Inferior parietal cortex (tissue), 1 donor: Measurements from ENCODE around the gene GPR158.

Experiments used
- DNase-seq: peaks from one replicate; pipeline ENCODE4 v3.0.0-alpha.2; 2016; ENCODE audit errors: extremely low spot score

Gene GPR158

DNA sequence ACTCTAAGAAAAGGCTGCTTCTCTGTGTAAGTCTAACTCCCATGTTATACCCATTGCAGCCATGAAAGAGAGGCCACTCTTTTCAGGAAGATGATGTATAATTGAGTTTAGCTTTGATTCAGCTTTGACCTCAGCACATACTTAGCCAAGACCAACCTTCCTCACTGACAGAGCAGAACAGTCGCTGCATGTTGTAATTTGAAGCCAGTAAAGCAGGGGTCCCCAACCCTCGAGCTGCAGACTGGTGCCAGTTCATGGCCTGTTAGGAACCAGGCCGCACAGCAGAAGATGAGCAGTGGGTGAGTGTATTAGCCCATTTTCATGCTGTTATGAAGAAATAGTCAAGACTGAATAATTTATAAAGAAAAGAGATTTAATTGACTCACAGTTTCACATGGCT, 223.9 kb downstream of the GPR158 start:
- no peak for DNase-seq

DNA sequence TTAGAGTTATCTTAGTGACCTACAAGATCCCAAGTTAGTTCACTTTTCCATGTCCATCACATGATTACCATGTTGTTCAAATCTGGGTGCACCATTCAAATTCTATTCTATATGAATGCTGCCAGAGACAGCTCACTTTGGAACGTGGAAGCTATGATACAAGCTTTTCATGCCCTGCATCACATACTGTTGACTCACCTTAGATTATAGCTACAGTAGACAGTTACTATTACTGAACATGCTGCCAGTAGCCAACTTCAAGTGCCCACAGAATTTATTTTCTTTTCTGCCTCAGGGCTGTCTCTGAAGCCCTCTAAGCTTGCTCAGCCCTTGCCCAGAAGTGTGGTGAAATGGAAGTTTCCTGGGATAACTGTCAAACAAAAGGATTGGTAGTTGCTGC, 231.1 kb downstream of the GPR158 start:
- DNase-seq = no peak

DNA sequence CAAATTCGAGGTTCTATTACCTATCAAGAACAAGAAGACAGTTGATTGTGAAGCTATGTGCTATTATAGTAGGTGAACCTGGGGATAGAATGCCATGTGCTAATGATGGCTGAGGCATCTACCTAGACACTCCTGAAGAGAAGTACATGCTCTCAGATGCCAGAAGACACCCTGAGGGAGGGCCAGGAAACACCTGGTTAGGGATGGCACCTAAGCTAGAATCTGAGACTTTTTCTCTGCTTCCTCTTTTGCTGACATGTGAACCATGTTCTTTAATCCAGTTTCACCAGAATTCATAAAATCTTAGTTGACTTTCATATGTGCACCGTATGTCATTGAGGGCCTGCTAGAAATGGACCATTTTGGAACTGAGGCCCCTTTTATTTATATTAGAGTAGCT, 242.8 kb downstream of the GPR158 start:
- no peak for DNase-seq

DNA sequence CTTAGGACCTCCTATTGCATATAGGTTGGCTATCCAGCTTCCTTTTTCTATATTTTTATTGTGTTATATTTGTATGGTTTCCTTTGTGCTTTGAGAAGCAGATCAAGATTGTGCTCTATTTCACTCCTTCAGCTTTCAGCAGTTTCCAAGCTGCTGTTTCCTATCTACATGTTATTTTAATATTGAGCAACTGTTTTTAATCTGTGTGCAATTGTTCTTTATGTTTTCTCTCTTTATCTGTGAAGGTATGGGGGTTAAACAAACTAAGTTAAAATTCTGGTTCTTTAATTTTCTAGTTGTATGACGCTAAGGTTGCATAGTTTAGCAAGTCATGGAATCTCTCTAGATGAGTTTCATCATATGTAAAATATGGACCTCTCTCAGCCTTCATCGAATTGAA, 251.0 kb downstream of the GPR158 start:
- no peak for DNase-seq

DNA sequence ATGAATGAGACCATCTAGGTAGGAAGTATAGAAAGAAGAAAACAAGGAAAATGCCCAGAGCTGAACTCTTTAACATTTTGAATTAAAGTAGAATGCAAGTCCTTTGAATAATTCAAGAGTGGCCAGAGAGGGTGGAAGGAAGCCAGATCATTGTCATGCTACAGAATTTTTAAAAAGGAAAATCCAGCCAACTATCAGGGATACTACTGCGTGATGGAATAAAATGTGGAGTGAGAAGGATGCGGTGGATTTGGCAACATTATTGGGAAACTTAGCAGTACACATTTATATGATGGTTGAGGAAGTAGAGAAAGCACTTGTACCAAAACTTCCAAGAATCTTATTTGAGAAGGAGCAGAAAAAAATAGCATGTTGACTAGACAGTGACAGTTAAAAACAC, 261.6 kb downstream of the GPR158 start:
- no peak for DNase-seq

DNA sequence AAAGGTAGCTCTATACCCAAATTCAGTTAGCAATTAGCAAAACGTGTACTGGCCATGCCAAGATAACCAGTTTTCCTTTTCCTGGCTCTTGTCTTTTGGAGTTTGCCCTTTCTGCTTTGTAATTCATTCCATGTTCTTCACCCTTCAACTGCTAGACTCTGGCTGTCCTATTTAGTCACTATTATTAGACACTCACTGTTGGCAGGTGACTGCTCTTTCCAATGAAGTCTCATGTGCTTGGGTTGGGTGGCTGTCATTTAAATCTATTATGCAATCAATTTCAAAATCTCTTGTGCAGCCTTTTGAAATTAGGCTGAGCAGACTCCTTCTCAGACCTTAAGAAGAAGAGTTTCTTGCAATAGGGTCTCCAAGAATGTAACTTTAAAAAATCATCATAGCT, 266.5 kb downstream of the GPR158 start:
- no peak for DNase-seq

DNA sequence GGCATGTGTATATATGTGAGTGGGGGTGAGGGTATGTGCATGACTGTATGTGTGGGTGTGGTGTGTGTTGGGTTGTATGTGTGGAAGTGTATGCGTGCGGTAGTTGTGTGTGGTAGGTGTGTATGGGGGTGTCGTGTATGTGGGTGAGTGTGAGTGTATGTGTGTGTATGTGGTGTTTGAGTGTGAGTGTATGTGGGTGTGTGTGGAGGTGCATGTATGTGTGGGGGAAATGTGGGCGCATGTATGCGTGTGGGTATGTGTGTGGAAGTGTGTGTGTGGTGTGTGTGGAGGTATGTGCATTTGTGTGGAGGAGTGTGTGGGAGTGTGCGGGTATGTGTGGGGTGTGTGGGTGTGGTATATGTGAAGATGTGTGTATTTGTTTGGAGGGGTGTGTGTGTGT, 269.5 kb downstream of the GPR158 start:
- no peak for DNase-seq

DNA sequence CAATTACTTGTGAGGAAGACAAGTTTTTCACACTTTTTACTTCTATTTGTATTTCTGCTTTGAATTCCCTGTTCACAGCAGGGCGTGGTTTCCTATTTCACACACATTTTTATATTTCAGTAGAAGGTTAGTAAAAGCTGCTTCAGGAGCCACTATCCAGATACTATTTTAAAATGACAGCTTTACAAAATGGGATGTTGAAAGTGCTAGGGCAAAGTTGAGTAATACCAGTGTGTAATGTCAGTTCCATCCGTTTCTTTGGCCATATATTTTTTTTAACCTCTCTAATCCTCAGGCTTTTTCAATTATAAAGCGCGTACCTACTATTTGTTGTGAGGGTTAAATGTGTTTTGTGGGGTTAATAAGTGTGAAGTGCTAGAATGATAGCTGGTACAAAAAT, 276.6 kb downstream of the GPR158 start:
- DNase-seq = no peak

DNA sequence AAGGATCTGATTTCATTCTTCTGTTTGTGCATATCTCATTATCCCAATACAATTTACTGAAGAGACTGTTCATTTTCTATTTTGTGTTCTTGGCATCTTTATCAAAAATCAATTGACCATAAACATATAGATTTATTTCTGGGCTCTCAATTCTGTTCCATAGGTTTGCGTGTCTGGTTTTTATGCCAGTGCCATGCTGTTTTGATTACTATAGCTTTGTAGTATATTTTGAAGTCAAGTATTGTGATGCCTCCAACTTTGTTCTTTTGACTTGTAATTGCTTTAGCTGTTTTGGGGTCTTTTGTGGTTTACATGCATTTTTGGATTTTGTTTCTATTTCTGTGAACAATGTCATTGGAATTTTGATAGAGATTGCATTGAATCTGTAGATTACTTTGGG, 278.8 kb downstream of the GPR158 start:
- no peak for DNase-seq

DNA sequence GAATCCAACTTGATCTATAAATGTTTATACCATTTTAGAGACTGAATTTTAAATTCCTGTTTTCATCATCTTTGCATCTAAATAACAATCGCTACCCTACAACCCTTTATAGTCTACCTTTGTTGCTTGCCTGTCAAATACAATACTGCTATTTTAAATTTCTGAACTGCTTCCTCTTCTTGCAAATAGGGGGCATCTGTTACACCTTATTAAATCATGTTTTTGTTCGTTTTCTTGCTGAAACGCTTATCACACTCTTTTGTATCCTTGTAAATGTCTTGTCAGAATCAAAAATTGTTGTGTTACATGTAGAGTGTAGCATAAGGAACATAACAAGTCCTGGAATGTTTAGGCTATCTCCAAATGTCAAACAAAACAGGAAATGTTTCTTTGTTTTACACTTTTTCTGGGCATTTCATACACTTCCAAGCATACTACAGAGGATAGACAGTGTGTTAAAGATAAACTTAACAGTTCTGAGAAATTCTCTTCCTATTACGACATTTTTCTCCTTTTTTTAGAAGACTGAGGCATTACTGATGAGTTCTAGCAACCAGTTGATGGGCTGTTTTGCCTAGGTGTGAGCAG, 281.3 kb downstream of the GPR158 start:
- DNase-seq = no peak

DNA sequence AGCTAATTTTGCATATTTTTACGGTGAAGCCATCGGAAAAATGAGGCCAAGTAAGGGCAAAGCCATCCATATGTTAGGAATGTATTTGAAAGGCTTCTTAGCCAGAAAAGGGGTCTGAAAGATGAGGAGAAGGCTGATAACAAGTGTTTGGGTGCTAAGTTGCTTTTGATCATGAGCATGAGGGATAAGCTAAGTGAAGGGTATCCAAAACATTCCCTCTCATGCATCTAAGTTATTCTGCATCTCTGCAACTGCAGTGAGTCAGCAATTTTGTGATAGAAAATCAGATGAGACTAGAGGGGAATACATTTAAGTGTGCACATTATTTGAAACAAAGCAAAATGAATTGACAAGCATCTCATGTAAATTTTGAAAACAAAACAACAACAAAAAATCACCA, 282.8 kb downstream of the GPR158 start:
- no peak for DNase-seq

DNA sequence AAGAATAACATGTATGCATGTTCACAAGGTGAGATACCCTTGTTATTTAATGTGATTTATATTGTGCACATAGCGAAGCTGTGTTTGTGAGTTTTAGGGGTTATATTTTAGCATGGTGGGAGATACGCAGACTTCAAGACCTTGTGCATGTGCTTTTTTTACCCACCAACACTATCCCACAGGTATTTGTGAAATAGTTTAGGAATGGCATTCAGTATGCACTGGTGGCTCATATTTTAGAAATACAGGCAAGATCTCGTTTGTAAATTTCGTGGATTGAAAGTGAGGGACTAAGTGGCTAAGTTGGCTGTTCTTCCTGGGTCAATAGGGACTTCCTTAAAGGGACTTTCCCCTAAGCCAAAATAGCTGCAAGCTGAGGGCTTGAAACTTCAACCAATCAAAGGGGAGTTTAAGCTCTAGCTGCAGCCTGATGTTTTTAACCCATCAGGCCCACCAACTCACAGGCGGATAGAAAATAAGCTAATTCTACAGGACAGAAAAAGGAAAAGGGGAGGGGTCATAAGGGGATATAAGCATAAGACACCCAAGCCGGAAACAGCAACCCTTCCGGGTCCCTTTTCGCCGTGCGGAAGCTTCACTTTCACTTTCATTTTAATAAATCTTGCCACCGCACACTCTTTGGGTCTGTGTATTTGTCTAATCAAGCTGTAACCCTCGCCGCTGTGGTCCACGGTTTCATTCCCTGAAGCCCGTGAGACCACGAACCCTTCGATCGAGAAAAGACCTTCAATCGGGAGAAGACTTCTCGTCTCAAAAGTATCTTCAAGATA, 291.0 kb downstream of the GPR158 start:
- no peak for DNase-seq

DNA sequence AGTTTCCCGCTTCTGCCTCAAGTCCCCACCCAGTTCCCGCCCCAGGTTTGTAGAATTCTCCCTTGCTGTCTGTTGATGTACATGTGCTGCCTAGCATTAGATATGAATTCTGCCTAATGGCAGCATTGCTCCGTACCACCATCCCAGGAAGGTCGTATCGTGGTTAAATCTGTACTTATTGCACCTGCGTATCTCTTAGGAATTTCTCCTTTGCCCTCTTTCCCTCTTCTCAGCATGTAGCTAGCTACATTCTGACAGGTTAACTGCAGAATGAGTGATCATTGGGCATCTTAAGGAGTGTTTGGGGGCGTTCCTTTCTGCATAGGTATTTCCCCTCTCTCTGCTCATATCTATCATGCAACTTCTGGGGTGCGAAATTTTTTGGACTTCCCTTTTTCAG, 293.1 kb downstream of the GPR158 start:
- DNase-seq = no peak

DNA sequence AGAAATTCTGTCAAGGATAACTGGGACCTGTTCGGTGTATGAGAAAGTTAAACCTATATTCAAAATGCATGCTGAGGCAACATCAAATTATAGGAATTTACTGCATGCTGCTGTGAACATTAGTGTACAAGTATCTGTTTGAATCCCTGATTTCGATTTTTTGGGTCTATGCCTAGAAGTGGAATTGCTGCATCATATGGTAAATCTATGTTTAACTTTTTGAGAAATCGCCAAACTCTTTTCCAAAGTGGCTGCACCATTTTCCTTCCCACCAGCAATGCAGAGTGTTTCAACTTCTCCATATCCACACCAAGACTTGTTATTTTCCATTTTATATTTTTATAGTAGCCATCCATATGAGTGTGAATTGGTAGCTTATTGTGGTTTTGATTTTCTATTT, 306.7 kb downstream of the GPR158 start:
- DNase-seq = no peak

DNA sequence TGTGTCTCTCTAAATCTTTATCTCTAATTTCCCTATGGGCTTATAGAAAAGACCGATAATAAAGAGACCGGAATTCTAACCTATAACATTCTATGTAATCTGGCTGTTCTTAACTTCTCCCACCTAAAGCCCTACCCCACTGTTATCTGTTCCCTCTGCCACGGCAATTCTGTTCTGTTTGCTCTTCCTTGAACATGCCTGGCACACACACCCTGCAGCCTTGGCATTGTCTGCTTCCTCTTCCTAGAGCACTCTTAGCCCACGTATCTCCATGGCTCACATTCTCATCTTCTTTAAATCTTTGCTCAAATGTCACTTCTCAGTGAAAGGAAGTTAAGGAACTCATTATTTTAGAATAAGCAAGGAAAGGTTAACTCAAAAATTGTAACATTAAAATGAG, 309.2 kb downstream of the GPR158 start:
- DNase-seq = no peak

DNA sequence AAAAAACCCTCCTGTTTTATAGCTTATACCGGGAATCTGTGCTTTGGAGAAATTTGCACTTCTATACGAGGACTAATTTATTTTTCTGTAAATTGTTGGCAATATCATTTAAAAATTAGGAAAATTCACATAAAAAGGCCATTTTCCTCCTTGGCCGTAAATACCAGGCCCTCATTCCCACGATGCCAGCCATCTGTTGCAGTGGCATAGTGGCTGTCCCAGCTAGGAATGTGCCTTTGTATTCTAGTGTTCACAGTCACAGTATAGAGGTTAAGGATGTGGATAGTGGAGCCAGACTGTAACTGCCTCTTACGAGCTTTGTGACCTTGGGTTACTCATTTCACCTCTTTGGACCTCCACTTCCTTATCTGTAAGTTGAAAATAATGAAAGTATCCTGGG, 312.5 kb downstream of the GPR158 start:
- no peak for DNase-seq

DNA sequence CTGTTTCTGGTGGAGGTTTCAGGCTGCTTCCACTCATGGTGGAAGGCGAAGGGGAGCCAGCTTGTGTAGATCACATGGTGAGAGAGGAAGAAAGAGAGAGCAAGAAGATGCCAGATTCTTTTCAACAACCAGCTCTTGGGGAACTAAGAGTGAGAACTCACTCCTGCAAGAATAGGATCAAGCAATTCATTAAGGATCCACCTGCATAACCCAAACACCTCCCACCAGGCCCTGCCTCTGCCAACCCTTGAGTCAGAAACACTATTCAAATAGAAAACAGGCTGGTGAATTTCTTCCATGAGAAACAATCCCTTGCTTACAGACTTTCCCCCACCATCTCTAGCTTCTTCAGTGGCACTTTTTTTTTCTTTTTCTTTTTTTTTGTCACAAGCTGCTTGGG, 317.2 kb downstream of the GPR158 start:
- DNase-seq = no peak

DNA sequence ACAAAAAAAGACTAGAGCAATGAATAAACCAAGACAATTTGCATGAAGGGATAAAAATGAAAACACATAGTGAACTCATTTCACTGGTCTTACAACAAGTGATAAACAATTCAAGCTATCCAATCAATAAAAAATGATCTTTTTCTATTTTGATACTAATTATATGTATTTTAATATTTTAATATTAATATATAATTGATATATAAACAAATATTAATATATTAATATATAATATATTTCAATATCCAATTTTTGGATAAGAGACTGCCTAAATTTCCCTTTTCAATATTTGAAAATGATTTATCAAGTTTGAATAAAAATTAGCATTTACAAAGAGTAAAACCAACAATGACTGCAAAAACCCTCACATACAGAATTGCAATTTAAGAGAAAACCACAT, 317.9 kb downstream of the GPR158 start:
- DNase-seq = no peak

DNA sequence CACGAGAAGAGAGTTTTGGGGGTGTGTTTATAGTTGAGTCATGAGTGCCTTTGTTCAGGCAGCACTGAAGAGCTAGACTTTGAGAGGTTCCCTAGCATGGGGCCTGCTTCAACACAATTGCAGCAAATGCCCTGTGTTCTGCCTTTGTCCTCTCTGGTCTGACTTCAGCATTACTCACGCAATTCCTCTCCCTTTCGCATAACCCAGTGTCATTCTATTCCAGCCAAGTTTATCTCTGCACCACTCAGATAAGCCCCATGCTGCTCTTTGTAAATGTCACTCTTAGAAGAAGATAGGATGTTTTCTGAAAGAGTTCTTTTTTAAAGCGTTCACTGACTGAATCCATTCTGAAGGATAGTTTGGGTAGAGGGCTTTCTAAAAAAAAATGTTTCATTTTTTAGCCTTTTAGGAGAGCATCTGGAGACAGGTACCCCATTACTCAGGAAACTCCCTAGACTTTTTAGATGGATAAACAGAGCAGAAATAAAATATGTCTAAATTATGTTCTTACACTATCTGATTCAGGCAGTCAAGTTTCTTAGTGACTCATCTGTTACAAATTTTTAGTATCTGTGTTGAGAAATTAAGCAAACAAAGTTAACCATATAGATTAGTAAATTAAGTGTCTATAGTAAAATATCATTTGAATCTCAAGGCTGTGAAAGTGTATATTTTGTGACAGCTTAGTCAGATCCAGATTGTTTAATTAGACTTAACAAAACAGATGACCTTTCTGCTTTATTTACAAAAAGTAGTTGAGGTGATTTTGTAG, 318.5 kb downstream of the GPR158 start:
- DNase-seq = no peak

DNA sequence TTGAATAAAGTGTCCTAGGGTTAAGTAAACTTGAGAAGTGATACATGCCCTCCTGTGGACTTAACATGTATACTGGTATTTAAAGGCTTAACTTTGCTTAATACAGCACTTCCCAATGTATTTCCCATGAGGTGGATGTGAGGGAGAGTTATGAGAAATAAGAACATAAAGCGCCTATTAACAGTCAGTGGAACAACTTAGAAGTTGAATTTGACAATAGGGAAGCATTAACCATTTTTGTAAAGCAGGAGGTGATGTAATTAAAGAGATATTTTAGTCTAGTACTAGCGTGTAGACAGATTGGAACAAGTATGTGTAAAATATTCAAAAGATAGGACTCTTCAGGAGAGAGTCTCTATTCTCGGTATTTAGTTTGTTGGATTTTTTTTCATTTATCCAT, 322.4 kb downstream of the GPR158 start:
- DNase-seq = no peak

DNA sequence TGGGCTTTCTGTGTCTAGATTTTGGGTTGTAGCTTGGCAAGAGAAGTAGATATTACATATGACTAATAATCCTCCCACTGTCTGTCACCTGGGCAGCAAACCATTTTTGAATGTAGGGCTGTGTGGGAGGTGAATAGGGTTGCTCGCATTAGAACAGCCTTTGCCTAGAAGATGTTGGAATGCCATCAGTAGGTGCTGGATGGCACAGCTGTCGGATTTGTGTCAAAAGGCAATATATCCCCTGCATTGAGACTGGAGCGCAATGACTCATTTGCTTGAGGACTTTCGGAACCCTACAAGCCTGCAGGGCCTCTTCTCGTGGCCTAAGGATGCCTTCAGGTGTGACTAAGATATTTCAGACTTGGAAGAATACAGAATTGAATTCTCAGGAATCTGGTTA, 323.8 kb downstream of the GPR158 start:
- no peak for DNase-seq

DNA sequence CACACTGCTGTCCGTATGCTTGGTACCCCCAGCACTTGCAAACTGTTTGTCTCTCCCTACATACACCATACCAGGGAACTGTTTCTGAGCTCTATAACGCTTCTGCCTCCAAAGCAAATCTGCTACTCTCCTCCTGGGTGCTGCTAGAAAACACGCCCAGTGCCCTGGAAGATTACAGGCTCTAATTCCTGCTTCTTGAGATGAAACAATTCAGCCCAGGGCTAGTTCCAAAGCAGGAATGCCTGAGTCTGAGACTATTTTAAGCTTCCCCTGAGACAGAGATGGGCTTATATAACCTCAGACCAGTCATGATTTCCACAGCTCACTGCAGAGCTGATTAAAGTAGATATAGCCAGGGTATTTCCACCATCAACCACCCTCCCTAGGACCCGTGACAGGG, 327.1 kb downstream of the GPR158 start:
- no peak for DNase-seq

DNA sequence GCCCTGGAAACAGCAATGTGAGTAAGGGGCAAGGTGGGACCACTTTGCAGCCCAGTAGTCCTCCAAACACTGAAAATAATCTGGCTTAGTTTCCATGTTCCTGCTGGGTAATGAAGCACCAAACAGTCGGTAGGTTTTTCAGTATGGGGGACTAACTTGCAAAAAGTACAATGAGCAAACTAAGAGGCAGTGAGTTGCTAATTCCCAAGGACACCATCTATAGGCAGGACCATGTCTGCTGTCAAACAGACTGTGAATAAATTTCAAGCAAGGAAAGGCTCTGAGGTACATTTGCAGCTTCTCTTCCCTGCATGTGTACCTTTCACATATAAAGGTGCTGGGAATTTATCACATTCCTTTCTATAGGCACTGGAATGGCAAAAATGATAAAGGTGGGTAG, 327.7 kb downstream of the GPR158 start:
- no peak for DNase-seq
